ENCODE results near the gene LRRIQ4. TPM values are rescaled to one million over a fixed set of nuclear protein-coding genes. Genes with fewer than 3 reads are reported as not detected.

Gene LRRIQ4
- total and polyA plus RNA-seq, 4 donors, result 0.09 TPM; not detected in 3

DNA sequence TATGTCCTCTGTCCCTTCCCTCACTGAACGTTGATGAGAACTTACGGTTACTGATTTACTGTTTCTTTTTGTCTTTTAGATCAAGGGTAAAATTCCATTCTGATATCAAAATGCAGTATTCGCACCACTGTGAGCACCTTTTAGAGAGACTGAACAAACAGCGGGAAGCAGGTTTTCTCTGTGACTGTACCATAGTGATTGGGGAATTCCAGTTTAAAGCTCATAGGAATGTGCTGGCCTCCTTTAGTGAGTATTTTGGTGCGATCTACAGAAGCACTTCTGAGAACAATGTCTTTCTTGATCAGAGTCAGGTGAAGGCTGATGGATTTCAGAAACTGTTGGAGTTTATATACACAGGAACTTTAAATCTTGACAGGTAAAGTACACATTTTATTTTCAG lies 38.5 kb upstream of the LRRIQ4 start:
- peaks cover 0 to 37% (median 19%) of the 10 kb centered on the region in 4 donors for H3K4me1 ChIP-seq (ENCODE audit: control insufficient read depth in 4 of 4, insufficient read depth in 4 of 4, low read length in 3 of 4)
- peak overlapping the region in 2 of 3 donors; percentile 68 to 74 for H3K4me3 ChIP-seq (ENCODE audit: low read depth in 1 of 3, low read length in 3 of 3)
- TF ChIP-seq, protein P1, sequence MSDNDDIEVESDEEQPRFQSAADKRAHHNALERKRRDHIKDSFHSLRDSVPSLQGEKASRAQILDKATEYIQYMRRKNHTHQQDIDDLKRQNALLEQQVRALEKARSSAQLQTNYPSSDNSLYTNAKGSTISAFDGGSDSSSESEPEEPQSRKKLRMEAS (IDR thresholded peaks at IDR 0.05), result no peak
- TF ChIP-seq EGR1 (IDR thresholded peaks at IDR 0.05; ENCODE audit: low read depth in 2 of 2), result no peak
- H3K36me3 ChIP-seq (ENCODE audit: control insufficient read depth in 4 of 4, insufficient read depth in 3 of 4, low read depth in 1 of 4, low read length in 3 of 4), result peaks cover 3 to 28% (median 14%) of the 10 kb centered on the region in 4 donors
- no peaks in the 10 kb centered on the region for H3K9me3 ChIP-seq (ENCODE audit: control insufficient read depth in 4 of 4, low read length in 3 of 4)
- no peak for DNase-seq (ENCODE audit: low spot score)
- 54% methylated on average over 5 of the region's 5 CpGs for WGBS
- H3K27me3 ChIP-seq (ENCODE audit: control insufficient read depth in 4 of 4, insufficient read depth in 4 of 4, low read length in 3 of 4), result no peaks in the 10 kb centered on the region
- H3K9ac ChIP-seq (ENCODE audit: low read depth in 1 of 2, low read length in 2 of 2), result peak overlapping the region; percentile 12 to 79
- no peak overlapping the region for H3K27ac ChIP-seq (ENCODE audit: low read depth in 1 of 2, low read length in 2 of 2)

DNA sequence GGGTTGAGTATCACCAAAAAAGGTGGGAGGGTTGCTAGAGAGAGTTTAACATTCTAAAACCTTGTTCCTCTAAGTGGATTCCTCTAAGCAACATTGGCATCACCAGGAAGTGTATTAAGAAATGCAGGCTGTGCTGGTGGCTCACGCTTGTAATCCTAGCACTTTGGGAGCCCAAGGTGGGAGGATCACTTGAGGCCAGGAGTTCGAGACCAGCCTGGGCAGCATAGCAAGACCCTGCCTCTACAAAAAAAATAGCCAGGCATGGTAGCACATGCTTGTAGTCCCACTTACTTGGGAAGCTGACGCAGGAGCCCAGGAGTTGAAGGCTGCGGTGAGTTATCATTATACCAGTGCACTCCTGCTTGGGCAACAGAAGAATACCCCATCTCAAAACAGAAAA lies 34.8 kb upstream of the LRRIQ4 start:
- no peaks in the 10 kb centered on the region for H3K27me3 ChIP-seq (ENCODE audit: control insufficient read depth in 4 of 4, insufficient read depth in 4 of 4, low read length in 3 of 4)
- H3K4me3 ChIP-seq (ENCODE audit: low read depth in 1 of 3, low read length in 3 of 3), result no peak overlapping the region
- H3K36me3 ChIP-seq (ENCODE audit: control insufficient read depth in 4 of 4, insufficient read depth in 3 of 4, low read depth in 1 of 4, low read length in 3 of 4), result peaks cover 7 to 60% (median 41%) of the 10 kb centered on the region in 4 donors
- DNase-seq (ENCODE audit: low spot score), result no peak
- no peak overlapping the region for H3K9ac ChIP-seq (ENCODE audit: low read depth in 1 of 2, low read length in 2 of 2)
- H3K4me1 ChIP-seq (ENCODE audit: control insufficient read depth in 4 of 4, insufficient read depth in 4 of 4, low read length in 3 of 4), result peaks cover 0 to 25% (median 18%) of the 10 kb centered on the region in 4 donors
- H3K9me3 ChIP-seq (ENCODE audit: control insufficient read depth in 4 of 4, low read length in 3 of 4), result no peaks in the 10 kb centered on the region
- 97% methylated on average over 4 of the region's 4 CpGs for WGBS
- no peak overlapping the region for H3K27ac ChIP-seq (ENCODE audit: low read depth in 1 of 2, low read length in 2 of 2)
- TF ChIP-seq HNF4G (IDR thresholded peaks at IDR 0.05) (no peak), RAD21 (IDR thresholded peaks at IDR 0.05) (no peak), SP1 (IDR thresholded peaks at IDR 0.05) (no peak), FOXA1 (IDR thresholded peaks at IDR 0.05) (no peak), FOXA2 (IDR thresholded peaks at IDR 0.05) (no peak), HNF4A (conservative IDR thresholded peaks at IDR 0.05) (no peak), NR2F2 (IDR thresholded peaks at IDR 0.05) (no peak), EGR1 (IDR thresholded peaks at IDR 0.05; ENCODE audit: low read depth in 2 of 2) (no peak), YY1 (IDR thresholded peaks at IDR 0.05) (no peak), JUND (IDR thresholded peaks at IDR 0.05) (no peak), GABPA (IDR thresholded peaks at IDR 0.05 in 1 of 2, conservative IDR thresholded peaks at IDR 0.05 in 1 of 2) (no peak)
- TF ChIP-seq, protein P2, sequence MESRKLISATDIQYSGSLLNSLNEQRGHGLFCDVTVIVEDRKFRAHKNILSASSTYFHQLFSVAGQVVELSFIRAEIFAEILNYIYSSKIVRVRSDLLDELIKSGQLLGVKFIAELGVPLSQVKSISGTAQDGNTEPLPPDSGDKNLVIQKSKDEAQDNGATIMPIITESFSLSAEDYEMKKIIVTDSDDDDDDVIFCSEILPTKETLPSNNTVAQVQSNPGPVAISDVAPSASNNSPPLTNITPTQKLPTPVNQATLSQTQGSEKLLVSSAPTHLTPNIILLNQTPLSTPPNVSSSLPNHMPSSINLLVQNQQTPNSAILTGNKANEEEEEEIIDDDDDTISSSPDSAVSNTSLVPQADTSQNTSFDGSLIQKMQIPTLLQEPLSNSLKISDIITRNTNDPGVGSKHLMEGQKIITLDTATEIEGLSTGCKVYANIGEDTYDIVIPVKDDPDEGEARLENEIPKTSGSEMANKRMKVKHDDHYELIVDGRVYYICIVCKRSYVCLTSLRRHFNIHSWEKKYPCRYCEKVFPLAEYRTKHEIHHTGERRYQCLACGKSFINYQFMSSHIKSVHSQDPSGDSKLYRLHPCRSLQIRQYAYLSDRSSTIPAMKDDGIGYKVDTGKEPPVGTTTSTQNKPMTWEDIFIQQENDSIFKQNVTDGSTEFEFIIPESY (IDR thresholded peaks at IDR 0.05), result no peak
- TF ChIP-seq, protein P3, sequence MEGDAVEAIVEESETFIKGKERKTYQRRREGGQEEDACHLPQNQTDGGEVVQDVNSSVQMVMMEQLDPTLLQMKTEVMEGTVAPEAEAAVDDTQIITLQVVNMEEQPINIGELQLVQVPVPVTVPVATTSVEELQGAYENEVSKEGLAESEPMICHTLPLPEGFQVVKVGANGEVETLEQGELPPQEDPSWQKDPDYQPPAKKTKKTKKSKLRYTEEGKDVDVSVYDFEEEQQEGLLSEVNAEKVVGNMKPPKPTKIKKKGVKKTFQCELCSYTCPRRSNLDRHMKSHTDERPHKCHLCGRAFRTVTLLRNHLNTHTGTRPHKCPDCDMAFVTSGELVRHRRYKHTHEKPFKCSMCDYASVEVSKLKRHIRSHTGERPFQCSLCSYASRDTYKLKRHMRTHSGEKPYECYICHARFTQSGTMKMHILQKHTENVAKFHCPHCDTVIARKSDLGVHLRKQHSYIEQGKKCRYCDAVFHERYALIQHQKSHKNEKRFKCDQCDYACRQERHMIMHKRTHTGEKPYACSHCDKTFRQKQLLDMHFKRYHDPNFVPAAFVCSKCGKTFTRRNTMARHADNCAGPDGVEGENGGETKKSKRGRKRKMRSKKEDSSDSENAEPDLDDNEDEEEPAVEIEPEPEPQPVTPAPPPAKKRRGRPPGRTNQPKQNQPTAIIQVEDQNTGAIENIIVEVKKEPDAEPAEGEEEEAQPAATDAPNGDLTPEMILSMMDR (IDR thresholded peaks at IDR 0.05; ENCODE audit: low read depth, low read length, missing input control), result no peak
- TF ChIP-seq, protein P1 (IDR thresholded peaks at IDR 0.05), result no peak
- TF ChIP-seq, protein P4, sequence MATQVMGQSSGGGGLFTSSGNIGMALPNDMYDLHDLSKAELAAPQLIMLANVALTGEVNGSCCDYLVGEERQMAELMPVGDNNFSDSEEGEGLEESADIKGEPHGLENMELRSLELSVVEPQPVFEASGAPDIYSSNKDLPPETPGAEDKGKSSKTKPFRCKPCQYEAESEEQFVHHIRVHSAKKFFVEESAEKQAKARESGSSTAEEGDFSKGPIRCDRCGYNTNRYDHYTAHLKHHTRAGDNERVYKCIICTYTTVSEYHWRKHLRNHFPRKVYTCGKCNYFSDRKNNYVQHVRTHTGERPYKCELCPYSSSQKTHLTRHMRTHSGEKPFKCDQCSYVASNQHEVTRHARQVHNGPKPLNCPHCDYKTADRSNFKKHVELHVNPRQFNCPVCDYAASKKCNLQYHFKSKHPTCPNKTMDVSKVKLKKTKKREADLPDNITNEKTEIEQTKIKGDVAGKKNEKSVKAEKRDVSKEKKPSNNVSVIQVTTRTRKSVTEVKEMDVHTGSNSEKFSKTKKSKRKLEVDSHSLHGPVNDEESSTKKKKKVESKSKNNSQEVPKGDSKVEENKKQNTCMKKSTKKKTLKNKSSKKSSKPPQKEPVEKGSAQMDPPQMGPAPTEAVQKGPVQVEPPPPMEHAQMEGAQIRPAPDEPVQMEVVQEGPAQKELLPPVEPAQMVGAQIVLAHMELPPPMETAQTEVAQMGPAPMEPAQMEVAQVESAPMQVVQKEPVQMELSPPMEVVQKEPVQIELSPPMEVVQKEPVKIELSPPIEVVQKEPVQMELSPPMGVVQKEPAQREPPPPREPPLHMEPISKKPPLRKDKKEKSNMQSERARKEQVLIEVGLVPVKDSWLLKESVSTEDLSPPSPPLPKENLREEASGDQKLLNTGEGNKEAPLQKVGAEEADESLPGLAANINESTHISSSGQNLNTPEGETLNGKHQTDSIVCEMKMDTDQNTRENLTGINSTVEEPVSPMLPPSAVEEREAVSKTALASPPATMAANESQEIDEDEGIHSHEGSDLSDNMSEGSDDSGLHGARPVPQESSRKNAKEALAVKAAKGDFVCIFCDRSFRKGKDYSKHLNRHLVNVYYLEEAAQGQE (IDR thresholded peaks at IDR 0.05), result no peak

Measured in liver (tissue), 9 donors.